Measurements from ENCODE around the gene LSM3.
A peak's percentile ranks its signal among the peaks of the same experiment; 100 is the strongest.

LSM3 gene

GRCh38 chr3:14234251-14235002, 55.8 kb downstream of the LSM3 start:
- no peak overlapping the region for H2BK15ac ChIP-seq (ENCODE audit: low read depth, poor library complexity, severe bottlenecking)
- H3K9ac ChIP-seq (ENCODE audit: low read length) = no peak overlapping the region
- H3K4ac ChIP-seq (ENCODE audit: low read depth in 1 of 2, low read length in 2 of 2) = no peak overlapping the region
- no peak overlapping the region for H3K27ac ChIP-seq (ENCODE audit: low read length, poor library complexity, severe bottlenecking)
- H3K4me1 ChIP-seq (ENCODE audit: control insufficient read depth, insufficient read depth, low read depth, low read length) = peaks cover 6% of the 10 kb centered on the region
- no peak overlapping the region for H3K14ac ChIP-seq (ENCODE audit: low read length in 2 of 2)
- no peak overlapping the region for H4K91ac ChIP-seq (ENCODE audit: low read length)
- H3K36me3 ChIP-seq (ENCODE audit: control insufficient read depth in 1 of 2, insufficient read depth in 2 of 2, low read depth in 1 of 2, low read length in 2 of 2) = no peaks in the 10 kb centered on the region
- H3K27me3 ChIP-seq (ENCODE audit: control insufficient read depth in 1 of 2, insufficient read depth in 1 of 2, low read length in 2 of 2) = peaks cover 0 to 38% of the 10 kb centered on the region in 2 experiments
- no peak overlapping the region for H4K8ac ChIP-seq (ENCODE audit: low read length)
- no peak overlapping the region for H2BK12ac ChIP-seq (ENCODE audit: low read length in 2 of 2)
- no peak for DNase-seq
- no peaks in the 10 kb centered on the region for H3K79me1 ChIP-seq (replicated peaks; ENCODE audit: low read length, poor library complexity, severe bottlenecking)
- H2AK5ac ChIP-seq (ENCODE audit: low read length, severe bottlenecking) = no peak overlapping the region
- H3K18ac ChIP-seq (ENCODE audit: low read depth in 1 of 2, low read length in 2 of 2) = no peak overlapping the region
- peaks cover 8% of the 10 kb centered on the region for H3K9me3 ChIP-seq (ENCODE audit: control insufficient read depth, low read length)
- no peak overlapping the region for H3K4me3 ChIP-seq (ENCODE audit: insufficient read depth in 1 of 2, low read depth in 1 of 2, low read length in 2 of 2)
- no peak overlapping the region for H2BK5ac ChIP-seq (ENCODE audit: low read depth, low read length, poor library complexity, severe bottlenecking)
- no peak overlapping the region for H3K23ac ChIP-seq (ENCODE audit: low read length in 2 of 2)
- no peak overlapping the region for H3K4me2 ChIP-seq (ENCODE audit: low read length, poor library complexity, severe bottlenecking)
- 89% methylated on average over 10 of the region's 12 CpGs for WGBS
- no peak overlapping the region for H2AFZ ChIP-seq (ENCODE audit: low read depth, low read length)
- no peak overlapping the region for H2BK120ac ChIP-seq (ENCODE audit: low read depth, low read length)

GRCh38 chr3:14235003-14235911, 56.6 kb downstream of the LSM3 start:
- Histone ChIP-seq H4K8ac (ENCODE audit: low read length) (no peak overlapping the region), H2BK120ac (ENCODE audit: low read depth, low read length) (no peak overlapping the region), H2AK5ac (ENCODE audit: low read length, severe bottlenecking) (peak overlapping the region; percentile 13), H3K23ac (ENCODE audit: low read length in 2 of 2) (no peak overlapping the region), H3K36me3 (ENCODE audit: control insufficient read depth in 1 of 2, insufficient read depth in 2 of 2, low read depth in 1 of 2, low read length in 2 of 2) (no peaks in the 10 kb centered on the region), H3K4me3 (ENCODE audit: insufficient read depth in 1 of 2, low read depth in 1 of 2, low read length in 2 of 2) (no peak overlapping the region), H2AFZ (ENCODE audit: low read depth, low read length) (peak overlapping the region; percentile 8), H3K4ac (ENCODE audit: low read depth in 1 of 2, low read length in 2 of 2) (peak overlapping the region in 1 of 2 experiments; percentile 12), H2BK12ac (ENCODE audit: low read length in 2 of 2) (peak overlapping the region in 1 of 2 experiments; percentile 59), H2BK5ac (ENCODE audit: low read depth, low read length, poor library complexity, severe bottlenecking) (no peak overlapping the region), H3K27ac (ENCODE audit: low read length, poor library complexity, severe bottlenecking) (no peak overlapping the region), H3K27me3 (ENCODE audit: control insufficient read depth in 1 of 2, insufficient read depth in 1 of 2, low read length in 2 of 2) (peaks cover 0 to 36% of the 10 kb centered on the region in 2 experiments), H4K91ac (ENCODE audit: low read length) (no peak overlapping the region), H2BK15ac (ENCODE audit: low read depth, poor library complexity, severe bottlenecking) (no peak overlapping the region), H3K79me1 (replicated peaks; ENCODE audit: low read length, poor library complexity, severe bottlenecking) (no peaks in the 10 kb centered on the region), H3K14ac (ENCODE audit: low read length in 2 of 2) (peak overlapping the region in 1 of 2 experiments; percentile 57), H3K4me2 (ENCODE audit: low read length, poor library complexity, severe bottlenecking) (no peak overlapping the region), H3K4me1 (ENCODE audit: control insufficient read depth, insufficient read depth, low read depth, low read length) (peaks cover 6% of the 10 kb centered on the region), H3K18ac (ENCODE audit: low read depth in 1 of 2, low read length in 2 of 2) (peak overlapping the region in 1 of 2 experiments; percentile 62), H3K9me3 (ENCODE audit: control insufficient read depth, low read length) (peaks cover 8% of the 10 kb centered on the region), H3K9ac (ENCODE audit: low read length) (no peak overlapping the region)
- 60% methylated on average over 4 of the region's 4 CpGs for WGBS
- peak; percentile 38 for DNase-seq

GRCh38 chr3:14235912-14236295, 57.3 kb downstream of the LSM3 start:
- WGBS = 90% methylated on average over 8 of the region's 8 CpGs
- no peak overlapping the region for H3K4me2 ChIP-seq (ENCODE audit: low read length, poor library complexity, severe bottlenecking)
- H3K14ac ChIP-seq (ENCODE audit: low read length in 2 of 2) = peak overlapping the region in 1 of 2 experiments; percentile 57
- peak overlapping the region in 1 of 2 experiments; percentile 4 for H3K4ac ChIP-seq (ENCODE audit: low read depth in 1 of 2, low read length in 2 of 2)
- peaks cover 6% of the 10 kb centered on the region for H3K4me1 ChIP-seq (ENCODE audit: control insufficient read depth, insufficient read depth, low read depth, low read length)
- no peak overlapping the region for H3K4me3 ChIP-seq (ENCODE audit: insufficient read depth in 1 of 2, low read depth in 1 of 2, low read length in 2 of 2)
- peak overlapping the region in 1 of 2 experiments; percentile 62 for H3K18ac ChIP-seq (ENCODE audit: low read depth in 1 of 2, low read length in 2 of 2)
- H3K9me3 ChIP-seq (ENCODE audit: control insufficient read depth, low read length) = peaks cover 8% of the 10 kb centered on the region
- H2AFZ ChIP-seq (ENCODE audit: low read depth, low read length) = peak overlapping the region; percentile 8
- DNase-seq = no peak
- H2BK5ac ChIP-seq (ENCODE audit: low read depth, low read length, poor library complexity, severe bottlenecking) = no peak overlapping the region
- no peak overlapping the region for H3K23ac ChIP-seq (ENCODE audit: low read length in 2 of 2)
- peak overlapping the region; percentile 47 for H2AK5ac ChIP-seq (ENCODE audit: low read length, severe bottlenecking)
- no peak overlapping the region for H4K8ac ChIP-seq (ENCODE audit: low read length)
- no peak overlapping the region for H2BK15ac ChIP-seq (ENCODE audit: low read depth, poor library complexity, severe bottlenecking)
- H3K27ac ChIP-seq (ENCODE audit: low read length, poor library complexity, severe bottlenecking) = no peak overlapping the region
- H3K9ac ChIP-seq (ENCODE audit: low read length) = no peak overlapping the region
- no peaks in the 10 kb centered on the region for H3K79me1 ChIP-seq (replicated peaks; ENCODE audit: low read length, poor library complexity, severe bottlenecking)
- H3K27me3 ChIP-seq (ENCODE audit: control insufficient read depth in 1 of 2, insufficient read depth in 1 of 2, low read length in 2 of 2) = peaks cover 0 to 31% of the 10 kb centered on the region in 2 experiments
- H3K36me3 ChIP-seq (ENCODE audit: control insufficient read depth in 1 of 2, insufficient read depth in 2 of 2, low read depth in 1 of 2, low read length in 2 of 2) = no peaks in the 10 kb centered on the region
- H2BK120ac ChIP-seq (ENCODE audit: low read depth, low read length) = no peak overlapping the region
- H4K91ac ChIP-seq (ENCODE audit: low read length) = no peak overlapping the region
- peak overlapping the region in 1 of 2 experiments; percentile 59 for H2BK12ac ChIP-seq (ENCODE audit: low read length in 2 of 2)

- Histone ChIP-seq H3K4ac (ENCODE audit: low read depth in 1 of 2, low read length in 2 of 2) (no peak overlapping the region), H3K36me3 (ENCODE audit: control insufficient read depth in 1 of 2, insufficient read depth in 2 of 2, low read depth in 1 of 2, low read length in 2 of 2) (no peaks in the 10 kb centered on the region), H3K79me1 (replicated peaks; ENCODE audit: low read length, poor library complexity, severe bottlenecking) (no peaks in the 10 kb centered on the region), H3K27ac (ENCODE audit: low read length, poor library complexity, severe bottlenecking) (no peak overlapping the region), H2BK5ac (ENCODE audit: low read depth, low read length, poor library complexity, severe bottlenecking) (no peak overlapping the region), H2BK12ac (ENCODE audit: low read length in 2 of 2) (no peak overlapping the region), H3K18ac (ENCODE audit: low read depth in 1 of 2, low read length in 2 of 2) (no peak overlapping the region), H3K14ac (ENCODE audit: low read length in 2 of 2) (no peak overlapping the region), H2AFZ (ENCODE audit: low read depth, low read length) (no peak overlapping the region), H2BK15ac (ENCODE audit: low read depth, poor library complexity, severe bottlenecking) (no peak overlapping the region), H4K8ac (ENCODE audit: low read length) (no peak overlapping the region), H4K91ac (ENCODE audit: low read length) (no peak overlapping the region), H3K9ac (ENCODE audit: low read length) (no peak overlapping the region), H2AK5ac (ENCODE audit: low read length, severe bottlenecking) (no peak overlapping the region), H3K9me3 (ENCODE audit: control insufficient read depth, low read length) (peaks cover 8% of the 10 kb centered on the region), H3K23ac (ENCODE audit: low read length in 2 of 2) (no peak overlapping the region), H3K4me2 (ENCODE audit: low read length, poor library complexity, severe bottlenecking) (no peak overlapping the region), H2BK120ac (ENCODE audit: low read depth, low read length) (no peak overlapping the region), H3K4me1 (ENCODE audit: control insufficient read depth, insufficient read depth, low read depth, low read length) (peaks cover 6% of the 10 kb centered on the region), H3K27me3 (ENCODE audit: control insufficient read depth in 1 of 2, insufficient read depth in 1 of 2, low read length in 2 of 2) (peaks cover 0 to 28% of the 10 kb centered on the region in 2 experiments), H3K4me3 (ENCODE audit: insufficient read depth in 1 of 2, low read depth in 1 of 2, low read length in 2 of 2) (no peak overlapping the region)
- WGBS = 87% methylated on average over 3 of the region's 3 CpGs
- no peak for DNase-seq
Measured at GRCh38 chr3:14236902-14237301, 58.3 kb downstream of the LSM3 start.
